ENCODE data around the gene CLPTM1.
"Not testable (repeated sequence)": the region's sequence is repeated elsewhere in the genome, so short reads cannot be mapped to it uniquely, and the experiment has no call there.

The CLPTM1 gene

DNA sequence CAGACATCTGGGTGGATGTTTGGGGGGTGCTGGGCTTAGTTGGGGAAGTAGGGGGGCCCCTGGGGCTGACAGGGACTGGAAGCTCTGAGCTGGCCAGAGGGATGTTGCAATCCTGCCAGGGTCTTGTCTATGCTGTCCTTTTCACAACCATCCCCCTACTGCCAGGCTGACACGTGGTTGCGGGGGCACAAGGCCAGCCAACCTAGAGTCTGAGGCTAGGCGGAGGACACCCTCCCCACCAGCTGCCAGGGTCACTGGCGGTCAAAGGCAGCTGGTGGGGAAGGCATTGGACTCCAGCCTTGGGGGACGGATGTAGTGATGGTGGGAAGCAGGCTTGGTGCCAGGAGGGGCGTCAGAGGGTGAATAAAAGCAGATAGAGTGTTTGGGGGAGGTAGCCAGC, 42.3 kb upstream of the CLPTM1 start:
- Histone ChIP-seq H3K36me3 (ENCODE audit: insufficient read depth, low read length) (no peaks in the 10 kb centered on the region), H3K4me2 (ENCODE audit: insufficient read depth, low read length) (no peak overlapping the region), H3K9ac (ENCODE audit: low read depth, low read length) (no peak overlapping the region), H3K27ac (ENCODE audit: low read length) (no peak overlapping the region), H3K4me1 (ENCODE audit: insufficient read depth, low read length) (no peaks in the 10 kb centered on the region), H2AFZ (ENCODE audit: low read depth, low read length) (no peak overlapping the region), H3K79me2 (ENCODE audit: insufficient read depth, low read length) (no peaks in the 10 kb centered on the region), H3K27me3 (ENCODE audit: insufficient read depth, low read length, poor library complexity) (peaks cover 6% of the 10 kb centered on the region), H4K20me1 (ENCODE audit: insufficient read depth, low read length) (no peaks in the 10 kb centered on the region), H3K9me3 (ENCODE audit: insufficient read depth, low read length, severe bottlenecking) (no peaks in the 10 kb centered on the region), H3K4me3 (ENCODE audit: low read depth in 1 of 2, low read length in 2 of 2) (no peak overlapping the region)
- ATAC-seq (ENCODE audit: insufficient read depth, low read depth): no peak
- DNase-seq: no peak
- TF ChIP-seq, protein P1, sequence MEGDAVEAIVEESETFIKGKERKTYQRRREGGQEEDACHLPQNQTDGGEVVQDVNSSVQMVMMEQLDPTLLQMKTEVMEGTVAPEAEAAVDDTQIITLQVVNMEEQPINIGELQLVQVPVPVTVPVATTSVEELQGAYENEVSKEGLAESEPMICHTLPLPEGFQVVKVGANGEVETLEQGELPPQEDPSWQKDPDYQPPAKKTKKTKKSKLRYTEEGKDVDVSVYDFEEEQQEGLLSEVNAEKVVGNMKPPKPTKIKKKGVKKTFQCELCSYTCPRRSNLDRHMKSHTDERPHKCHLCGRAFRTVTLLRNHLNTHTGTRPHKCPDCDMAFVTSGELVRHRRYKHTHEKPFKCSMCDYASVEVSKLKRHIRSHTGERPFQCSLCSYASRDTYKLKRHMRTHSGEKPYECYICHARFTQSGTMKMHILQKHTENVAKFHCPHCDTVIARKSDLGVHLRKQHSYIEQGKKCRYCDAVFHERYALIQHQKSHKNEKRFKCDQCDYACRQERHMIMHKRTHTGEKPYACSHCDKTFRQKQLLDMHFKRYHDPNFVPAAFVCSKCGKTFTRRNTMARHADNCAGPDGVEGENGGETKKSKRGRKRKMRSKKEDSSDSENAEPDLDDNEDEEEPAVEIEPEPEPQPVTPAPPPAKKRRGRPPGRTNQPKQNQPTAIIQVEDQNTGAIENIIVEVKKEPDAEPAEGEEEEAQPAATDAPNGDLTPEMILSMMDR (IDR thresholded peaks at IDR 0.05; ENCODE audit: borderline replicate concordance, extremely low read depth, low read length, poor library complexity, severe bottlenecking): no peak
- no peak for TF ChIP-seq EZH2 (IDR thresholded peaks at IDR 0.05; ENCODE audit: borderline replicate concordance, low read depth, low read length, severe bottlenecking)

DNA sequence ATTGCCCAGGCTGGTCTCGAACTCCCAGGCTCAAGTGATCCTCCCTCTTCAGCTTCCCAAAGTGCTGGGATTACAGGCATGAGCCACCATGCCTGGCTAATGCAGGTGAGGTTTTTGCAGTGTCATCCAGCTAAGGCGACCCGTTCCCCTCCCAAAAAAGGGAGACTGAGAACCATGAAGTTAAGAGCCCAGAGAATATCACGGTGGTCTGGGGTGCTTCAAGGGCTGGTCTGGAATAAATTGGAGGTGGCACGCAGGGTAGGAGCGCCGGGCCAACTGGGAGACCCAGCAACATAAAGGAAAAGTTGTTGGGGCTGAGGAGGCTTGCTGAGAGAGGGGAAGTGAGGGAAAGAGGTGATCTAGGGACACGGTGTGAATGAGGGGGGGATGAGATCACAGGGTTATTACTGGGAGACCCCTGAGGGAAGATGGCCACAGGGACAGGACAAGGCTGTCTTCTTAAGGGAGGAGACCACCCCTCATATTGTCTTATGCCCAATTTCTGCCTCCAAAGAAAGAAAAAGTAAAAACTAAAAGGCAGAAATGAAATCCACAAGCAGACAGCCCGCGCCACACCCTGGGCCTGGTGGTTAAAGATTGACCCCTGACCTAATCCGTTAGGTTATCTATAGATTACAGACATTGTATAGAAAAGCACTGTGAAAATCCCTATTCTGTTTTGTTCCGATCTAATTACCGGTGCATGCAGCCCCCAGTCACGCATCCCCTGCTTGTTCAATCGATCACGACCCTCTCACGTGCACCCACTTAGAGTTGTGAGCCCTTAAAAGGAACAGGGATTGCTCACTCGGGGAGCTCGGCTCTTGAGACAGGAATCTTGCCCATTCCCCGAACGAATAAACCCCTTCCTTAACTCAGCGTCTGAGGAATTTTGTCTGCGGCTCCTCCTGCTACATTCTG, 41.4 kb upstream of the CLPTM1 start:
- H3K4me3 ChIP-seq (ENCODE audit: low read depth in 1 of 2, low read length in 2 of 2); H3K27ac ChIP-seq (ENCODE audit: low read length); ATAC-seq (ENCODE audit: insufficient read depth, low read depth); H3K9ac ChIP-seq (ENCODE audit: low read depth, low read length); H3K27me3 ChIP-seq (ENCODE audit: insufficient read depth, low read length, poor library complexity); H3K79me2 ChIP-seq (ENCODE audit: insufficient read depth, low read length); H3K4me2 ChIP-seq (ENCODE audit: insufficient read depth, low read length); H3K36me3 ChIP-seq (ENCODE audit: insufficient read depth, low read length); H3K4me1 ChIP-seq (ENCODE audit: insufficient read depth, low read length); DNase-seq; H4K20me1 ChIP-seq (ENCODE audit: insufficient read depth, low read length); H3K9me3 ChIP-seq (ENCODE audit: insufficient read depth, low read length, severe bottlenecking); H2AFZ ChIP-seq (ENCODE audit: low read depth, low read length): not testable (repeated sequence)

DNA sequence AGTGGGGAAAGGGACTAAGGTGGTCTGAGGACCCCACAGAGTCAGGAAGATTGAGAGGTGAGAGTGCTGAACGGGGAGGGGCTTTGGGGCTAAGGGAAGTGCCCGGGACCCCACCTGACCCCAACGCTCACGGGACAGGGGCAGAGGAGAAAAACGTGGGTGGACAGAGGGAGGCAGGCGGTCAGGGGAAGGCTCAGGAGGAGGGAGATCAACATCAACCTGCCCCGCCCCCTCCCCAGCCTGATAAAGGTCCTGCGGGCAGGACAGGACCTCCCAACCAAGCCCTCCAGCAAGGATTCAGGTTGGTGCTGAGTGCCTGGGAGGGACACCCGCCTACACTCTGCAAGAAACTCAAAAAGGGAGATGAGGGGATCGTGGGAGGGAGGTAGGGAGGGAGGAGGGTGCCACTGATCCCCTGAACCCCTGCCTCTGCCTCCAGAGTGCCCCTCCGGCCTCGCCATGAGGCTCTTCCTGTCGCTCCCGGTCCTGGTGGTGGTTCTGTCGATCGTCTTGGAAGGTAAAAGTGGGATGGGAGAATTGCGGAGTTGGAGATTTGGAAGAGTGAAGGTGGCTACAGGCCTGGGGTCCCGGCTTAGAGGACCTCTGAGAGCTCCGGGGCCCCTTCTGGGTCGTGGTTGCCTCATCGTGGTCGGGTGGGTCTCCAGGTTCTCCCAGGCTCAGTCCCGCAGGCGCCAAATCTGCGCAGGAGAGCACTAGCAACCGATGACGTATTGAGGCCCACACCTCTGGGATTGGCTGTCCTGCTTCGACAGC, 40.6 kb upstream of the CLPTM1 start, which contains the start of gene APOC1:
TSS of gene APOC1 (plus strand) at position 176 of the 774 bp plus-strand sequence. CDS start at position 460, 284 bp downstream.
- not testable (repeated sequence) for H3K9me3 ChIP-seq (ENCODE audit: insufficient read depth, low read length, severe bottlenecking); H3K9ac ChIP-seq (ENCODE audit: low read depth, low read length); H3K4me2 ChIP-seq (ENCODE audit: insufficient read depth, low read length); H3K79me2 ChIP-seq (ENCODE audit: insufficient read depth, low read length); H3K27ac ChIP-seq (ENCODE audit: low read length); H3K27me3 ChIP-seq (ENCODE audit: insufficient read depth, low read length, poor library complexity); H2AFZ ChIP-seq (ENCODE audit: low read depth, low read length); H3K36me3 ChIP-seq (ENCODE audit: insufficient read depth, low read length); H3K4me1 ChIP-seq (ENCODE audit: insufficient read depth, low read length); H4K20me1 ChIP-seq (ENCODE audit: insufficient read depth, low read length); H3K4me3 ChIP-seq (ENCODE audit: low read depth in 1 of 2, low read length in 2 of 2)
- ATAC-seq (ENCODE audit: insufficient read depth, low read depth): peak; percentile 85
- peak; percentile 57 for DNase-seq

DNA sequence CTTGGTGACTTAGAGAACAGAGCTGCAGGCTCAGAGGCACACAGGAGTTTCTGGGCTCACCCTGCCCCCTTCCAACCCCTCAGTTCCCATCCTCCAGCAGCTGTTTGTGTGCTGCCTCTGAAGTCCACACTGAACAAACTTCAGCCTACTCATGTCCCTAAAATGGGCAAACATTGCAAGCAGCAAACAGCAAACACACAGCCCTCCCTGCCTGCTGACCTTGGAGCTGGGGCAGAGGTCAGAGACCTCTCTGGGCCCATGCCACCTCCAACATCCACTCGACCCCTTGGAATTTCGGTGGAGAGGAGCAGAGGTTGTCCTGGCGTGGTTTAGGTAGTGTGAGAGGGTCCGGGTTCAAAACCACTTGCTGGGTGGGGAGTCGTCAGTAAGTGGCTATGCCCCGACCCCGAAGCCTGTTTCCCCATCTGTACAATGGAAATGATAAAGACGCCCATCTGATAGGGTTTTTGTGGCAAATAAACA, 30.9 kb upstream of the CLPTM1 start:
- H3K9me3 ChIP-seq (ENCODE audit: insufficient read depth, low read length, severe bottlenecking): no peaks in the 10 kb centered on the region
- no peak for TF ChIP-seq EZH2 (IDR thresholded peaks at IDR 0.05; ENCODE audit: borderline replicate concordance, low read depth, low read length, severe bottlenecking)
- TF ChIP-seq, protein P1 (IDR thresholded peaks at IDR 0.05; ENCODE audit: borderline replicate concordance, extremely low read depth, low read length, poor library complexity, severe bottlenecking): no peak
- no peaks in the 10 kb centered on the region; the same call in 1 of the 2 replicates for H4K20me1 ChIP-seq (ENCODE audit: insufficient read depth, low read length)
- no peaks in the 10 kb centered on the region for H3K79me2 ChIP-seq (ENCODE audit: insufficient read depth, low read length)
- no peak overlapping the region for H3K4me3 ChIP-seq (ENCODE audit: low read depth in 1 of 2, low read length in 2 of 2)
- H3K27me3 ChIP-seq (ENCODE audit: insufficient read depth, low read length, poor library complexity): peaks cover 7% of the 10 kb centered on the region
- H2AFZ ChIP-seq (ENCODE audit: low read depth, low read length): no peak overlapping the region
- no peak overlapping the region for H3K27ac ChIP-seq (ENCODE audit: low read length)
- H3K9ac ChIP-seq (ENCODE audit: low read depth, low read length): no peak overlapping the region
- ATAC-seq (ENCODE audit: insufficient read depth, low read depth): no peak
- DNase-seq: no peak
- no peaks in the 10 kb centered on the region for H3K36me3 ChIP-seq (ENCODE audit: insufficient read depth, low read length)
- H3K4me2 ChIP-seq (ENCODE audit: insufficient read depth, low read length): no peak overlapping the region
- H3K4me1 ChIP-seq (ENCODE audit: insufficient read depth, low read length): no peaks in the 10 kb centered on the region

Data from DND-41 (cell line).